Fibroblast of pulmonary artery (primary cell): ENCODE data around the gene FANCC.
"Not testable (repeated sequence)": the region's sequence is repeated elsewhere in the genome, so short reads cannot be mapped to it uniquely, and the experiment has no call there.

Experiments used
- DNase-seq: peaks from one replicate; pipeline ENCODE4 v3.0.0-alpha.2; 2010; ENCODE audit warnings: low read depth
- H3K4me3 ChIP-seq: replicated peaks from 2 replicates; pipeline ENCODE4 v1.5.1; 2011; ENCODE audit warnings: low read depth, mild to moderate bottlenecking, control low read depth, low read length, moderate library complexity
- TF ChIP-seq, protein P1 (sequence below): IDR thresholded peaks from 2 replicates; pipeline ENCODE4 v1.5.1; 2011; ENCODE audit warnings: mild to moderate bottlenecking, control low read depth, low read length, inconsistent platforms; ENCODE audit errors: missing control alignments

FANCC gene

DNA sequence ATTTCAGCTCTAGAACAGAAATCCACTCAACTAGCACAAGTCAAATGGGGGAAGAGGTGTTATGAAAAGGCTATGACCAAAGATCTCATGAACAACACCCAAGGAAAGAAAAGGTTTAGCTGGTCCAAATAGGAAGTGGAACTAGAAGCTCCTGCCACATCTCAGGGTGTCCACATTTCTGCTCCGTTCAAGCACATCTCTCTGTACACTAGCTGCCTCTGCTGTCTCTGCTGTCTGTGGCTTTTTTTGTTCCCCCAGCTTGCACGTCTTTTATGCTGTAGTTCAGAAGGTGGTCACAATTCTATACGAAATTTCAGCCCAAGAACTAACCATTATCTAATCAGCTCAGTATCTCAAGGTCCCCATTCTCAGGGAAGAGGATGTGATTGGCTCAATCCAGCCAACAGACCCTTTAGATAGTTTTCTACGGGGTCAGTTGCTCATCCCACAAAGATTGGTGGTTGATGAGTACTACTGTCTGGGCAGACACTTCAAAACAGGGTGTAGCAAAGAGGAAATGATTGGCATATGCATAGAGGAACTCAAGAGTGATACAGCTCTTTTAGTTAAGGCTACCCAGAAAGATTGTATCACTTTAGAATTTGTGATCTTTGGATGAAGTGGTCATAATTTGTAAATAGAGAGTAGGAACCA is 44.0 kb downstream of the FANCC start:
- no peak overlapping the region for H3K4me3 ChIP-seq
- no peak for DNase-seq
- TF ChIP-seq, protein P1, sequence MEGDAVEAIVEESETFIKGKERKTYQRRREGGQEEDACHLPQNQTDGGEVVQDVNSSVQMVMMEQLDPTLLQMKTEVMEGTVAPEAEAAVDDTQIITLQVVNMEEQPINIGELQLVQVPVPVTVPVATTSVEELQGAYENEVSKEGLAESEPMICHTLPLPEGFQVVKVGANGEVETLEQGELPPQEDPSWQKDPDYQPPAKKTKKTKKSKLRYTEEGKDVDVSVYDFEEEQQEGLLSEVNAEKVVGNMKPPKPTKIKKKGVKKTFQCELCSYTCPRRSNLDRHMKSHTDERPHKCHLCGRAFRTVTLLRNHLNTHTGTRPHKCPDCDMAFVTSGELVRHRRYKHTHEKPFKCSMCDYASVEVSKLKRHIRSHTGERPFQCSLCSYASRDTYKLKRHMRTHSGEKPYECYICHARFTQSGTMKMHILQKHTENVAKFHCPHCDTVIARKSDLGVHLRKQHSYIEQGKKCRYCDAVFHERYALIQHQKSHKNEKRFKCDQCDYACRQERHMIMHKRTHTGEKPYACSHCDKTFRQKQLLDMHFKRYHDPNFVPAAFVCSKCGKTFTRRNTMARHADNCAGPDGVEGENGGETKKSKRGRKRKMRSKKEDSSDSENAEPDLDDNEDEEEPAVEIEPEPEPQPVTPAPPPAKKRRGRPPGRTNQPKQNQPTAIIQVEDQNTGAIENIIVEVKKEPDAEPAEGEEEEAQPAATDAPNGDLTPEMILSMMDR = no peak

GRCh38 chr9:95272830-95273229 is 44.7 kb downstream of the FANCC start:
- TF ChIP-seq, protein P1 = no peak
- H3K4me3 ChIP-seq = no peak overlapping the region
- DNase-seq = no peak

DNA sequence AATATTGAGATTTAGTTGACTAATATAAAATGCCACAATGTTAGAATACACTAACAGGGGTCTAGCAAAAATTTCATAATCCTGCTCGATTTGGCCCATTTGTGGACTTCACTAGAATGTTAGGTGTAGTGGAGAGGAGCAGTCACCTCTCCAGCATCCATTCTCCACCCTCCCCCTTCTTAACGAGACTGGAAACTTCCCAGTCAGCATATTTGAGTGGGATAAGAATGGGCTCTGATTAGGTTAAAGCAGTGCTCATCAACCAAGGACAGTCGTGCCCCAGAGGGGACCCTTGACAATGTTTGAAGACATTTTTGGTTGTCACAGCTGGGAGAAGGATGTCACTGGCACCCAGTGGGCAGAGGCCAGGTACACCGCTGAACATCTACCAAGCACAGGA is 46.7 kb downstream of the FANCC start:
- no peak for DNase-seq

DNA sequence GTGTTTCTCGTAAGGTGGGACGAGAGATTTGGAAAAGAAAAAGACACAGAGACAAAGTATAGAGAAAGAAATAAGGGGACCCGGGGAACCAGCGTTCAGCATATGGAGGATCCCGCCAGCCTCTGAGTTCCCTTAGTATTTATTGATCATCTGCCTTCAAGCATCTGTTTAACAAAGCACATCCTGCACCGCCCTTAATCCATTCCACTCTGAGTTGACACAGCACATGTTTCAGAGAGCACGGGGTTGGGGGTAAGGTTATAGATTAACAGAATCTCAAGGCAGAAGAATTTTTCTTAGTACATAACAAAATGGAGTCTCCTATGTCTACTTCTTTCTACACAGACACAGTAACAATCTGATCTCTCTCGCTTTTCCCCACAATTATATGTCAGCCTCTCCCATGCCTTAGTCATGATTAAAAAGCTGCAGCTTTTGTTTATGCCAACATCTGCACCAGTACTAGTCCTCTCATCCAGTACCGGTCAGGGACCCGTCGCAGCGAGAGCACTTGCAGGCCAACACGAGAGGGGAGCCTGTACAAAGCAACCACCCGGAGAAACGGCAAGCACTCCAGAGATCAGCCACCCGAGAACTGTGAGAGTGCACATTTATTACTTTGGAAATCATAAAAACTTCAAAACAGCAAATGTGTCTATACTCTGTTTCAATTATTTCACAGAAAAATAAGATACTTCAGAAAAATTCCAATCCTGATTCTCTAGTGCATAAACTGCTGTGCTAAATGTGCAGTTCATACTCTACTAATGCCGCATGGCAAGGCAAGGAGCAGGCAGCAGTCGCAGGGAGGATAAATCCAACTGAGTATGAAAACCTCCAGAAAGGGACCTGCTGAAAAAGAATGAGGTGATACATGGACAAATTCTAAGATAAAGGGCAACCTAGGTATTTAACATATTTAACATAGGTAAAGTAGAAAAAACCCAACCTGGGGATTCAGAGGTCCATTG is 47.4 kb downstream of the FANCC start:
- not testable (repeated sequence) for DNase-seq, H3K4me3 ChIP-seq

More for the DNA sequence above, 46.7 kb downstream of the FANCC start:
- TF ChIP-seq, protein P1 = no peak
- H3K4me3 ChIP-seq = no peak overlapping the region

GRCh38 chr9:95268681-95269080 is 48.8 kb downstream of the FANCC start:
- H3K4me3 ChIP-seq = no peak overlapping the region
- peak; percentile 52 for DNase-seq
- TF ChIP-seq, protein P1 = peak; percentile 56

GRCh38 chr9:95266649-95267048 is 50.9 kb downstream of the FANCC start:
- DNase-seq = no peak
- TF ChIP-seq, protein P1 = no peak
- H3K4me3 ChIP-seq = no peak overlapping the region

- H3K4me3 ChIP-seq = no peak overlapping the region
- TF ChIP-seq, protein P1 = no peak
- DNase-seq = no peak
These were observed 51.5 kb downstream of the FANCC start for GRCh38 chr9:95265960-95266359.
